WTC11 (cell line): Measurements from ENCODE around the gene HNRNPL. TPM values are rescaled to one million over a fixed set of nuclear protein-coding genes. Genes with fewer than 3 reads are reported as not detected.

Experiments
- ATAC-seq: fragments of 200-7000 bp; cut with Tn5 transposase; 2 replicates; pipeline ENCODE4 v1.10.0; 2021; ENCODE audit warnings: mild to moderate bottlenecking, moderate library complexity
- CTCF ChIA-PET: fragments of 300-600 bp; sonication (Branson Sonifier 250); formaldehyde crosslinking; loops from one replicate; lab custom pipeline; 2021; ENCODE audit warnings: antibody characterized with exemption; lab: Charles Lee
- POLR2A ChIA-PET: fragments of 350-600 bp; sonication (Branson Sonifier 250); formaldehyde crosslinking; loops from one replicate; lab custom pipeline; 2021; ENCODE audit warnings: antibody characterized with exemption; lab: Charles Lee
- DNase-seq: peaks from one replicate; pipeline ENCODE4 v3.0.0; 2021; ENCODE audit warnings: low spot score
- H3K27ac Mint-ChIP-seq: 2 replicates; pipeline ENCODE4 v1.8.0; 2021; ENCODE audit warnings: mixed read lengths
- H3K27me3 Mint-ChIP-seq: 2 replicates; pipeline ENCODE4 v1.8.0; 2021; ENCODE audit warnings: low read depth, mild to moderate bottlenecking, moderate library complexity, mixed read lengths
- H3K36me3 Mint-ChIP-seq: 2 replicates; pipeline ENCODE4 v1.8.0; 2021; ENCODE audit warnings: mixed read lengths
- H3K4me1 Mint-ChIP-seq: 2 replicates; pipeline ENCODE4 v1.8.0; 2022; ENCODE audit warnings: mixed read lengths
- H3K4me3 Mint-ChIP-seq: 2 replicates; pipeline ENCODE4 v1.8.0; 2021; ENCODE audit warnings: mild to moderate bottlenecking, moderate library complexity, mixed read lengths
- H3K9me3 Mint-ChIP-seq: 2 replicates; pipeline ENCODE4 v1.8.0; 2021; ENCODE audit warnings: mixed read lengths
- ATF2 ChIP-seq: sonication (generic); formaldehyde crosslinking; IDR thresholded peaks from 2 replicates; pipeline ENCODE4 v1.8.1; 2022; ENCODE audit warnings: low read depth, missing genetic modification reagents, borderline replicate concordance
- ATF3 ChIP-seq: sonication (generic); formaldehyde crosslinking; conservative IDR thresholded peaks from 2 replicates; pipeline ENCODE4 v1.8.1; 2022; ENCODE audit warnings: mild to moderate bottlenecking, missing genetic modification reagents
- CREM ChIP-seq: sonication (generic); formaldehyde crosslinking; IDR thresholded peaks from 2 replicates; pipeline ENCODE4 v1.8.1; 2022; ENCODE audit warnings: mild to moderate bottlenecking, missing genetic modification reagents, moderate library complexity
- ESRRA ChIP-seq: sonication (generic); formaldehyde crosslinking; IDR thresholded peaks from 2 replicates; pipeline ENCODE4 v1.8.1; 2022; ENCODE audit warnings: mild to moderate bottlenecking, missing genetic modification reagents, borderline replicate concordance
- IRF2 ChIP-seq: sonication (generic); formaldehyde crosslinking; IDR thresholded peaks from 2 replicates; pipeline ENCODE4 v1.8.0; 2022; ENCODE audit warnings: low read depth, missing genetic modification reagents, borderline replicate concordance
- NFATC4 ChIP-seq: fragments of 250-450 bp; sonication (Bioruptor Pico); IDR thresholded peaks from 2 replicates; pipeline ENCODE4 v1.9.0; 2021; ENCODE audit warnings: mild to moderate bottlenecking
- NR1H2 ChIP-seq: sonication (generic); formaldehyde crosslinking; IDR thresholded peaks from 2 replicates; pipeline ENCODE4 v1.9.0; 2021; ENCODE audit warnings: mild to moderate bottlenecking, moderate library complexity, missing genetic modification reagents
- NR3C1 ChIP-seq: sonication (generic); formaldehyde crosslinking; conservative IDR thresholded peaks from 2 replicates; pipeline ENCODE4 v1.8.1; 2023; ENCODE audit warnings: low read depth, mild to moderate bottlenecking, missing genetic modification reagents
- SMAD3 ChIP-seq: sonication (generic); formaldehyde crosslinking; IDR thresholded peaks from 2 replicates; pipeline ENCODE4 v1.8.0; 2022; ENCODE audit warnings: missing genetic modification reagents, mild to moderate bottlenecking, borderline replicate concordance
- ZNF138 ChIP-seq: sonication (generic); formaldehyde crosslinking; conservative IDR thresholded peaks from 2 replicates; pipeline ENCODE4 v1.8.1; 2022; ENCODE audit warnings: mild to moderate bottlenecking, moderate library complexity, missing genetic modification reagents
- ZNF317 ChIP-seq: sonication (generic); formaldehyde crosslinking; IDR thresholded peaks from 2 replicates; pipeline ENCODE4 v1.8.1; 2023; ENCODE audit warnings: low read depth, mild to moderate bottlenecking, moderate library complexity, missing genetic modification reagents, borderline replicate concordance
- ZNF671 ChIP-seq: fragments of 250-450 bp; sonication (Bioruptor Pico); IDR thresholded peaks from 2 replicates; pipeline ENCODE4 v1.8.0; 2021; ENCODE audit warnings: mild to moderate bottlenecking
- total RNA-seq: library from RNA; stranded (reverse); gene quantifications from 3 replicates; pipeline ENCODE4 v1.2.3, GENCODE V29; 2021
- TF ChIP-seq, protein P1 (sequence below): sonication (generic); formaldehyde crosslinking; IDR thresholded peaks from 2 replicates; pipeline ENCODE4 v1.8.0; 2022; ENCODE audit warnings: mild to moderate bottlenecking, missing genetic modification reagents
- TF ChIP-seq, protein P2 (sequence below): sonication (generic); formaldehyde crosslinking; IDR thresholded peaks from 2 replicates; pipeline ENCODE4 v1.8.0; 2022; ENCODE audit warnings: mild to moderate bottlenecking, missing genetic modification reagents
- TF ChIP-seq, protein P3 (sequence below): sonication (generic); formaldehyde crosslinking; IDR thresholded peaks from 2 replicates; pipeline ENCODE4 v1.8.1; 2023; ENCODE audit warnings: mild to moderate bottlenecking, missing genetic modification reagents, moderate library complexity
- TF ChIP-seq, protein P4 (sequence below): fragments of 200-600 bp; IDR thresholded peaks from 2 replicates; pipeline ENCODE4 v1.8.0; 2022; ENCODE audit warnings: antibody characterized with exemption
- TF ChIP-seq, protein P5 (sequence below): fragments of 250-450 bp; sonication (Bioruptor Pico); IDR thresholded peaks from 2 replicates; pipeline ENCODE4 v1.9.0; 2021; ENCODE audit warnings: mild to moderate bottlenecking

Gene HNRNPL
- total RNA-seq, 1 experiment from 2014 or later = 779 TPM

GRCh38 chr19:38838208-38838985 lies 11.4 kb downstream of the HNRNPL start:
- Mint-ChIP-seq H3K4me1 (no peaks in the 10 kb centered on the region), H3K27ac (no peak overlapping the region), H3K27me3 (no peaks in the 10 kb centered on the region), H3K9me3 (no peaks in the 10 kb centered on the region), H3K36me3 (peaks cover 76% of the 10 kb centered on the region), H3K4me3 (no peak overlapping the region)
- POLR2A ChIA-PET = no interaction called here
- TF ChIP-seq NFATC4 (CRISPR knock-in tag) (peak; percentile 38; the same call in 1 of the 2 replicates), ZNF138 (no peak), NR1H2 (no peak)
- TF ChIP-seq, protein P1, sequence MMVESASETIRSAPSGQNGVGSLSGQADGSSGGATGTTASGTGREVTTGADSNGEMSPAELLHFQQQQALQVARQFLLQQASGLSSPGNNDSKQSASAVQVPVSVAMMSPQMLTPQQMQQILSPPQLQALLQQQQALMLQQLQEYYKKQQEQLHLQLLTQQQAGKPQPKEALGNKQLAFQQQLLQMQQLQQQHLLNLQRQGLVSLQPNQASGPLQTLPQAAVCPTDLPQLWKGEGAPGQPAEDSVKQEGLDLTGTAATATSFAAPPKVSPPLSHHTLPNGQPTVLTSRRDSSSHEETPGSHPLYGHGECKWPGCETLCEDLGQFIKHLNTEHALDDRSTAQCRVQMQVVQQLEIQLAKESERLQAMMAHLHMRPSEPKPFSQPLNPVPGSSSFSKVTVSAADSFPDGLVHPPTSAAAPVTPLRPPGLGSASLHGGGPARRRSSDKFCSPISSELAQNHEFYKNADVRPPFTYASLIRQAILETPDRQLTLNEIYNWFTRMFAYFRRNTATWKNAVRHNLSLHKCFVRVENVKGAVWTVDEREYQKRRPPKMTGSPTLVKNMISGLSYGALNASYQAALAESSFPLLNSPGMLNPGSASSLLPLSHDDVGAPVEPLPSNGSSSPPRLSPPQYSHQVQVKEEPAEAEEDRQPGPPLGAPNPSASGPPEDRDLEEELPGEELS (CRISPR knock-in tag) = no peak
- ATAC-seq = no peak
- no peak for DNase-seq
- CTCF ChIA-PET = no interaction called here

DNA sequence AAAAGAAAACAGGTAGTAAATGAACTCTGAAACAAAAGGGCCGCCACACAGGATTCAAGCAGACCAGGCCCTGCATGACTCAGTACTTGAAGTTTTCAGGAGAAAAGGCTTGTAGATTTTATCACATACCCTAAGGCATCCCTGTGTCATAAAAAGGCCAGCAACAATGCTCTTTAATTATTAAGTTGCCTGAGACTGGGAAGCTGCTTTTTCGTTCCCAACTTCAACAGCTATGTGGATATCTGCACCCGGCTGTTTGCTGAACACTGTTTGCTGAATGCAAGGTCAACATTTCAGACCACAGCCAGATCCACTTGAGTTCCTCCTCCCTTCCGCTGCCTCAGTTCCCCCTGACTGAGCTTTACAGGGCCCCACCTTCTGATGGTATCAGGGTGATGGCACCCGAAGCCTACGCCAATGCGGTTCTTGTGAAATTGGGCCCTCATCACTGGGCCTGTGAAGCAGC lies 12.1 kb downstream of the HNRNPL start:
- POLR2A ChIA-PET = no interaction called here
- no peak overlapping the region for H3K27ac Mint-ChIP-seq
- no peaks in the 10 kb centered on the region for H3K27me3 Mint-ChIP-seq
- CTCF ChIA-PET = no interaction called here
- H3K9me3 Mint-ChIP-seq = no peaks in the 10 kb centered on the region
- DNase-seq (no peak), ATAC-seq (no peak)
- no peak for TF ChIP-seq NR1H2
- no peak overlapping the region for H3K4me3 Mint-ChIP-seq
- peaks cover 68% of the 10 kb centered on the region for H3K36me3 Mint-ChIP-seq
- H3K4me1 Mint-ChIP-seq = no peaks in the 10 kb centered on the region

DNA sequence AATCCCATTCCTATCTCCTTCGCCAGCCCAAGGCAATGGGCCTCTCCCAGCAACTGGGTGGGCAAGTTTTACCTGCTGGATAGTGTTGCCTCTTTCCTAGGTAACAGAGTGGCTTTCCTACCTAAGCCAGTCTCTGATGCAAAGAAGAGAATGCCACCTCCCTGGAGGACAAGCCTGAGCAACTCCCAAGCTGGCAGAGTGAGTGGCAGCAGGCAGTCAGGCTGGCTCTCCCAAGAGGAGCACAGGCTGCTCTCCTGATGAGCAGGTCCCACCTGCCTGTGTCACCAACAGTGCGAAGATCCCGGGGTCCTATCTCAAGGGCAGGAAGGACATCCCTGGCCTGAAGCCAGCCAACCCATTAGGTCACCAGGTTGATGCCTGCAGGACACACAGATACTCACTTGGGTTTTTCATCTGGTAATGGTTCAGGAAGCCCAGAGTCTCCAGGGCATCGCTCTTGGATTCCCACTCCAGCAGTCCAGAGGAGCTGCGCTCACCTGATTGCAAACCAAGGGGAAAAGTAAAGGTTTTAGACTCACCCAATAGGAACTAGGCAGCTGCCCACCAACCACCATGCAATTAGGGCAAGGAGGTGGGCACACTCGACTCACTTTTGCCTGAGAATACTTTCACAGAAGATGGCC lies 12.7 kb downstream of the HNRNPL start:
- H3K27ac Mint-ChIP-seq = peak overlapping the region; percentile 78
- DNase-seq (no peak), ATAC-seq (no peak)
- H3K9me3 Mint-ChIP-seq = no peaks in the 10 kb centered on the region
- CTCF ChIA-PET = no interaction called here
- no peak for TF ChIP-seq ZNF671 (CRISPR knock-in tag)
- TF ChIP-seq IRF2 (CRISPR knock-in tag) = no peak
- TF ChIP-seq ATF3 (CRISPR knock-in tag) = no peak
- TF ChIP-seq, protein P2, sequence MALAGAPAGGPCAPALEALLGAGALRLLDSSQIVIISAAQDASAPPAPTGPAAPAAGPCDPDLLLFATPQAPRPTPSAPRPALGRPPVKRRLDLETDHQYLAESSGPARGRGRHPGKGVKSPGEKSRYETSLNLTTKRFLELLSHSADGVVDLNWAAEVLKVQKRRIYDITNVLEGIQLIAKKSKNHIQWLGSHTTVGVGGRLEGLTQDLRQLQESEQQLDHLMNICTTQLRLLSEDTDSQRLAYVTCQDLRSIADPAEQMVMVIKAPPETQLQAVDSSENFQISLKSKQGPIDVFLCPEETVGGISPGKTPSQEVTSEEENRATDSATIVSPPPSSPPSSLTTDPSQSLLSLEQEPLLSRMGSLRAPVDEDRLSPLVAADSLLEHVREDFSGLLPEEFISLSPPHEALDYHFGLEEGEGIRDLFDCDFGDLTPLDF (CRISPR knock-in tag) = no peak
- H3K4me3 Mint-ChIP-seq = no peak overlapping the region
- peaks cover 4% of the 10 kb centered on the region for H3K4me1 Mint-ChIP-seq
- peaks cover 63% of the 10 kb centered on the region for H3K36me3 Mint-ChIP-seq
- H3K27me3 Mint-ChIP-seq = no peaks in the 10 kb centered on the region
- POLR2A ChIA-PET = no interaction called here

- peak overlapping the region; percentile 90 for H3K27ac Mint-ChIP-seq
- CTCF ChIA-PET = interaction anchor here (1.2 to 1.7 kb wide), 2 partner anchors 13 to 67 kb away, joined by 4 to 6 read pairs; no protein-coding TSS in a partner anchor
- TF ChIP-seq ZNF317 (no peak), ATF2 (CRISPR knock-in tag) (no peak), CREM (CRISPR knock-in tag) (no peak), ESRRA (CRISPR knock-in tag) (no peak), SMAD3 (no peak), NR3C1 (CRISPR knock-in tag) (no peak)
- TF ChIP-seq, protein P3, sequence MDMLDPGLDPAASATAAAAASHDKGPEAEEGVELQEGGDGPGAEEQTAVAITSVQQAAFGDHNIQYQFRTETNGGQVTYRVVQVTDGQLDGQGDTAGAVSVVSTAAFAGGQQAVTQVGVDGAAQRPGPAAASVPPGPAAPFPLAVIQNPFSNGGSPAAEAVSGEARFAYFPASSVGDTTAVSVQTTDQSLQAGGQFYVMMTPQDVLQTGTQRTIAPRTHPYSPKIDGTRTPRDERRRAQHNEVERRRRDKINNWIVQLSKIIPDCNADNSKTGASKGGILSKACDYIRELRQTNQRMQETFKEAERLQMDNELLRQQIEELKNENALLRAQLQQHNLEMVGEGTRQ (CRISPR knock-in tag) = no peak
- TF ChIP-seq, protein P4, sequence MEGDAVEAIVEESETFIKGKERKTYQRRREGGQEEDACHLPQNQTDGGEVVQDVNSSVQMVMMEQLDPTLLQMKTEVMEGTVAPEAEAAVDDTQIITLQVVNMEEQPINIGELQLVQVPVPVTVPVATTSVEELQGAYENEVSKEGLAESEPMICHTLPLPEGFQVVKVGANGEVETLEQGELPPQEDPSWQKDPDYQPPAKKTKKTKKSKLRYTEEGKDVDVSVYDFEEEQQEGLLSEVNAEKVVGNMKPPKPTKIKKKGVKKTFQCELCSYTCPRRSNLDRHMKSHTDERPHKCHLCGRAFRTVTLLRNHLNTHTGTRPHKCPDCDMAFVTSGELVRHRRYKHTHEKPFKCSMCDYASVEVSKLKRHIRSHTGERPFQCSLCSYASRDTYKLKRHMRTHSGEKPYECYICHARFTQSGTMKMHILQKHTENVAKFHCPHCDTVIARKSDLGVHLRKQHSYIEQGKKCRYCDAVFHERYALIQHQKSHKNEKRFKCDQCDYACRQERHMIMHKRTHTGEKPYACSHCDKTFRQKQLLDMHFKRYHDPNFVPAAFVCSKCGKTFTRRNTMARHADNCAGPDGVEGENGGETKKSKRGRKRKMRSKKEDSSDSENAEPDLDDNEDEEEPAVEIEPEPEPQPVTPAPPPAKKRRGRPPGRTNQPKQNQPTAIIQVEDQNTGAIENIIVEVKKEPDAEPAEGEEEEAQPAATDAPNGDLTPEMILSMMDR = no peak
- TF ChIP-seq, protein P5, sequence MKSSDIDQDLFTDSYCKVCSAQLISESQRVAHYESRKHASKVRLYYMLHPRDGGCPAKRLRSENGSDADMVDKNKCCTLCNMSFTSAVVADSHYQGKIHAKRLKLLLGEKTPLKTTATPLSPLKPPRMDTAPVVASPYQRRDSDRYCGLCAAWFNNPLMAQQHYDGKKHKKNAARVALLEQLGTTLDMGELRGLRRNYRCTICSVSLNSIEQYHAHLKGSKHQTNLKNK = no peak
Observed at GRCh38 chr19:38836159-38836982, 13.4 kb downstream of the HNRNPL start.

More at GRCh38 chr19:38836159-38836982, 13.4 kb downstream of the HNRNPL start:
- Mint-ChIP-seq H3K4me3 (no peak overlapping the region), H3K27me3 (no peaks in the 10 kb centered on the region), H3K36me3 (peaks cover 55% of the 10 kb centered on the region), H3K4me1 (peaks cover 7% of the 10 kb centered on the region), H3K9me3 (no peaks in the 10 kb centered on the region)
- DNase-seq (no peak), ATAC-seq (no peak)
- POLR2A ChIA-PET = no interaction called here
